ENCODE measurements around the gene RPS6KC1. TPM values are rescaled to one million over a fixed set of nuclear protein-coding genes. Genes with fewer than 3 reads are reported as not detected.
A peak's percentile ranks its signal among the peaks of the same experiment; 100 is the strongest.

Gene RPS6KC1
- total and polyA plus RNA-seq, 2 donors (not counting 1 experiment from before 2014, with no cell fraction given): 2.4 to 19.0 TPM

- ChIA-PET CTCF (no interaction called here), POLR2A (no interaction called here)
- H3K4me2 ChIP-seq (replicated peaks; ENCODE audit: low read depth, low read length, poor library complexity, severe bottlenecking): no peak overlapping the region
- no peaks in the 10 kb centered on the region for H3K9me3 ChIP-seq (ENCODE audit: control extremely low read depth in 1 of 3, control insufficient read depth in 2 of 3, insufficient read depth in 1 of 3, low read length in 2 of 3)
- H3K36me3 ChIP-seq (replicated peaks in 1 of 2; ENCODE audit: control extremely low read depth in 1 of 2, control insufficient read depth in 1 of 2, extremely low read depth in 1 of 2, insufficient read depth in 2 of 2, low read length in 1 of 2): no peaks in the 10 kb centered on the region
- Mint-ChIP-seq H3K4me1 (peaks cover 16% of the 10 kb centered on the region), H3K9me3 (ENCODE audit: insufficient read depth) (no peaks in the 10 kb centered on the region), H3K4me3 (no peak overlapping the region), H3K27me3 (no peaks in the 10 kb centered on the region), H3K27ac (no peak overlapping the region)
- 100% methylated on average over 2 of the region's 5 CpGs for WGBS (ENCODE audit: insufficient coverage)
- H3K4me1 ChIP-seq (ENCODE audit: control insufficient read depth in 2 of 2, insufficient read depth in 2 of 2, low read length in 2 of 2): peaks cover 10 to 12% of the 10 kb centered on the region in 2 donors
- no peaks in the 10 kb centered on the region for H3K27me3 ChIP-seq (replicated peaks in 1 of 4; ENCODE audit: control extremely low read depth in 1 of 4, control insufficient read depth in 3 of 4, insufficient read depth in 4 of 4, low read length in 3 of 4)
- DNase-seq: no peak
- no peak overlapping the region for H2AFZ ChIP-seq (ENCODE audit: insufficient read depth, low read depth, low read length, poor library complexity, severe bottlenecking)
- H4K20me1 ChIP-seq (ENCODE audit: control insufficient read depth, insufficient read depth, low read length, poor library complexity, severe bottlenecking): no peaks in the 10 kb centered on the region
- no peak for TF ChIP-seq EZH2 (IDR thresholded peaks at IDR 0.05; ENCODE audit: borderline replicate concordance, insufficient read depth, low read depth, low read length, poor library complexity, severe bottlenecking)
- TF ChIP-seq, protein P1, sequence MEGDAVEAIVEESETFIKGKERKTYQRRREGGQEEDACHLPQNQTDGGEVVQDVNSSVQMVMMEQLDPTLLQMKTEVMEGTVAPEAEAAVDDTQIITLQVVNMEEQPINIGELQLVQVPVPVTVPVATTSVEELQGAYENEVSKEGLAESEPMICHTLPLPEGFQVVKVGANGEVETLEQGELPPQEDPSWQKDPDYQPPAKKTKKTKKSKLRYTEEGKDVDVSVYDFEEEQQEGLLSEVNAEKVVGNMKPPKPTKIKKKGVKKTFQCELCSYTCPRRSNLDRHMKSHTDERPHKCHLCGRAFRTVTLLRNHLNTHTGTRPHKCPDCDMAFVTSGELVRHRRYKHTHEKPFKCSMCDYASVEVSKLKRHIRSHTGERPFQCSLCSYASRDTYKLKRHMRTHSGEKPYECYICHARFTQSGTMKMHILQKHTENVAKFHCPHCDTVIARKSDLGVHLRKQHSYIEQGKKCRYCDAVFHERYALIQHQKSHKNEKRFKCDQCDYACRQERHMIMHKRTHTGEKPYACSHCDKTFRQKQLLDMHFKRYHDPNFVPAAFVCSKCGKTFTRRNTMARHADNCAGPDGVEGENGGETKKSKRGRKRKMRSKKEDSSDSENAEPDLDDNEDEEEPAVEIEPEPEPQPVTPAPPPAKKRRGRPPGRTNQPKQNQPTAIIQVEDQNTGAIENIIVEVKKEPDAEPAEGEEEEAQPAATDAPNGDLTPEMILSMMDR (IDR thresholded peaks at IDR 0.05): no peak
- H3K79me2 ChIP-seq (ENCODE audit: control insufficient read depth, insufficient read depth, low read length): peaks cover 28% of the 10 kb centered on the region
- intact Hi-C loops (cut with micrococcal nuclease): no loop called here
- no peak overlapping the region for H3K4me3 ChIP-seq (ENCODE audit: control extremely low read depth in 1 of 5, extremely low read depth in 1 of 5, insufficient read depth in 1 of 5, low read depth in 2 of 5, low read length in 4 of 5)
- H3K9ac ChIP-seq (ENCODE audit: low read length): no peak overlapping the region
- no peak for ATAC-seq (ENCODE audit: low read depth)
- H3K27ac ChIP-seq (ENCODE audit: low read length in 2 of 2): peak overlapping the region in 1 of 2 donors; percentile 9
Measured at GRCh38 chr1:213065800-213066199, 14.8 kb downstream of the RPS6KC1 start.

- Mint-ChIP-seq H3K27ac (no peak overlapping the region), H3K27me3 (no peaks in the 10 kb centered on the region), H3K9me3 (ENCODE audit: insufficient read depth) (no peaks in the 10 kb centered on the region), H3K4me1 (peaks cover 16% of the 10 kb centered on the region), H3K4me3 (no peak overlapping the region)
- ChIA-PET CTCF (no interaction called here), POLR2A (no interaction called here)
- TF ChIP-seq, protein P1 (IDR thresholded peaks at IDR 0.05): no peak
- TF ChIP-seq EZH2 (IDR thresholded peaks at IDR 0.05; ENCODE audit: borderline replicate concordance, insufficient read depth, low read depth, low read length, poor library complexity, severe bottlenecking): no peak
- Histone ChIP-seq H3K27me3 (replicated peaks in 1 of 4; ENCODE audit: control extremely low read depth in 1 of 4, control insufficient read depth in 3 of 4, insufficient read depth in 4 of 4, low read length in 3 of 4) (no peaks in the 10 kb centered on the region), H3K4me3 (ENCODE audit: control extremely low read depth in 1 of 5, extremely low read depth in 1 of 5, insufficient read depth in 1 of 5, low read depth in 2 of 5, low read length in 4 of 5) (no peak overlapping the region), H3K4me1 (ENCODE audit: control insufficient read depth in 2 of 2, insufficient read depth in 2 of 2, low read length in 2 of 2) (peaks cover 10 to 12% of the 10 kb centered on the region in 2 donors), H3K79me2 (ENCODE audit: control insufficient read depth, insufficient read depth, low read length) (peaks cover 27% of the 10 kb centered on the region), H3K4me2 (replicated peaks; ENCODE audit: low read depth, low read length, poor library complexity, severe bottlenecking) (no peak overlapping the region), H3K36me3 (replicated peaks in 1 of 2; ENCODE audit: control extremely low read depth in 1 of 2, control insufficient read depth in 1 of 2, extremely low read depth in 1 of 2, insufficient read depth in 2 of 2, low read length in 1 of 2) (no peaks in the 10 kb centered on the region), H2AFZ (ENCODE audit: insufficient read depth, low read depth, low read length, poor library complexity, severe bottlenecking) (no peak overlapping the region), H3K9me3 (ENCODE audit: control extremely low read depth in 1 of 3, control insufficient read depth in 2 of 3, insufficient read depth in 1 of 3, low read length in 2 of 3) (no peaks in the 10 kb centered on the region), H3K27ac (ENCODE audit: low read length in 2 of 2) (peak overlapping the region in 1 of 2 donors; percentile 9), H3K9ac (ENCODE audit: low read length) (no peak overlapping the region), H4K20me1 (ENCODE audit: control insufficient read depth, insufficient read depth, low read length, poor library complexity, severe bottlenecking) (no peaks in the 10 kb centered on the region)
- ATAC-seq (ENCODE audit: low read depth): no peak
- 89% methylated on average over 1 of the region's 2 CpGs for WGBS (ENCODE audit: insufficient coverage)
- no peak for DNase-seq
- intact Hi-C loops (cut with micrococcal nuclease): no loop called here
Measured at GRCh38 chr1:213066363-213066762, 15.3 kb downstream of the RPS6KC1 start.
